ENCODE measurements around the gene TGFBR3. TPM values are rescaled to one million over a fixed set of nuclear protein-coding genes. Genes with fewer than 3 reads are reported as not detected.
A peak's percentile ranks its signal among the peaks of the same experiment; 100 is the strongest.

Gene TGFBR3
- total RNA-seq, 4 donors from 2014 or later: 32.9 to 138 (median 58.8) TPM

- WGBS, 2 donors (ENCODE audit: low coverage in 1 of 2): 57 to 86% methylated on average over 1 of the region's 1 CpG
- Histone ChIP-seq H3K9me3 (no peaks in the 10 kb centered on the region), H3K27ac (peak overlapping the region in 3 of 4 donors; percentile 43 to 75 (median 51)), H3K4me3 (no peak overlapping the region), H3K27me3 (no peaks in the 10 kb centered on the region), H3K36me3 (no peaks in the 10 kb centered on the region), H3K4me1 (peaks cover 3 to 26% (median 7%) of the 10 kb centered on the region in 4 donors)
- TF ChIP-seq POLR2A (IDR thresholded peaks at IDR 0.05) (no peak), POLR2AphosphoS5 (IDR thresholded peaks at IDR 0.05) (no peak), CTCF (IDR thresholded peaks at IDR 0.05) (no peak), EP300 (IDR thresholded peaks at IDR 0.05; ENCODE audit: low read depth) (no peak)
- DNase-seq: no peak
- in situ Hi-C loops (cut with MboI; ENCODE audit: low pct_ligation_motif_present in 1 of 4, low pct_unique_long_range_greater_than_20kb in 1 of 4, low sequenced_read_pairs in 3 of 4) (no loop called here), intact Hi-C loops (cut with DNase I; ENCODE audit: low total_unique reads) (no loop called here)
These were observed 125.4 kb downstream of the TGFBR3 start for GRCh38 chr1:91760512-91760911.

GRCh38 chr1:91759076-91759475, 126.9 kb downstream of the TGFBR3 start:
- in situ Hi-C loops (cut with MboI; ENCODE audit: low pct_ligation_motif_present in 1 of 4, low pct_unique_long_range_greater_than_20kb in 1 of 4, low sequenced_read_pairs in 3 of 4) (no loop called here), intact Hi-C loops (cut with DNase I; ENCODE audit: low total_unique reads) (loop anchor here (10.0 kb wide), 1 partner anchor 126 kb away; the partner anchor contains the start of gene TGFBR3)
- DNase-seq: no peak
- Histone ChIP-seq H3K27me3 (no peaks in the 10 kb centered on the region), H3K4me1 (peaks cover 3 to 35% (median 7%) of the 10 kb centered on the region in 4 donors), H3K4me3 (no peak overlapping the region), H3K36me3 (no peaks in the 10 kb centered on the region), H3K27ac (peak overlapping the region; percentile 59 to 75 (median 62)), H3K9me3 (no peaks in the 10 kb centered on the region)
- TF ChIP-seq POLR2AphosphoS5 (IDR thresholded peaks at IDR 0.05) (no peak), CTCF (IDR thresholded peaks at IDR 0.05) (no peak)
- 88% methylated on average over 2 of the region's 2 CpGs; no CpG with 5 or more reads in 1 of the 2 donors for WGBS, 2 donors (ENCODE audit: low coverage in 1 of 2)

- peak; percentile 18 for DNase-seq
- TF ChIP-seq POLR2AphosphoS5 (IDR thresholded peaks at IDR 0.05) (peak; percentile 22 to 80 (median 37)), CTCF (IDR thresholded peaks at IDR 0.05) (no peak)
- intact Hi-C loops (cut with DNase I; ENCODE audit: low total_unique reads) (loop anchor here (10.0 kb wide), 1 partner anchor 127 kb away; the partner anchor contains the start of gene TGFBR3), in situ Hi-C loops (cut with MboI; ENCODE audit: low pct_ligation_motif_present in 1 of 4, low pct_unique_long_range_greater_than_20kb in 1 of 4, low sequenced_read_pairs in 3 of 4) (no loop called here)
- Histone ChIP-seq H3K4me3 (no peak overlapping the region), H3K9me3 (no peaks in the 10 kb centered on the region), H3K4me1 (peaks cover 3 to 39% (median 7%) of the 10 kb centered on the region in 4 donors), H3K36me3 (no peaks in the 10 kb centered on the region), H3K27ac (peak overlapping the region; percentile 59 to 75 (median 62)), H3K27me3 (no peaks in the 10 kb centered on the region)
- 56 to 79% methylated on average over 2 to 8 of the region's 8 CpGs for WGBS, 2 donors (ENCODE audit: low coverage in 1 of 2)
These were observed 128.0 kb downstream of the TGFBR3 start for GRCh38 chr1:91757763-91758460.

- in situ Hi-C loops (cut with MboI; ENCODE audit: low pct_ligation_motif_present in 1 of 4, low pct_unique_long_range_greater_than_20kb in 1 of 4, low sequenced_read_pairs in 3 of 4) (no loop called here), intact Hi-C loops (cut with DNase I; ENCODE audit: low total_unique reads) (loop anchor here (10.0 kb wide), 1 partner anchor 129 kb away; the partner anchor contains the start of gene TGFBR3)
- TF ChIP-seq EP300 (IDR thresholded peaks at IDR 0.05; ENCODE audit: low read depth) (no peak), POLR2AphosphoS5 (IDR thresholded peaks at IDR 0.05) (no peak), POLR2A (IDR thresholded peaks at IDR 0.05) (no peak)
- Histone ChIP-seq H3K4me3 (no peak overlapping the region), H3K9me3 (no peaks in the 10 kb centered on the region), H3K36me3 (no peaks in the 10 kb centered on the region), H3K27me3 (no peaks in the 10 kb centered on the region), H3K27ac (peak overlapping the region; percentile 48 to 69 (median 56)), H3K4me1 (peaks cover 10 to 42% (median 12%) of the 10 kb centered on the region in 4 donors)
- whole genome bisulfite sequencing, 2 donors (ENCODE audit: low coverage in 1 of 2): 76 to 80% methylated on average over 1 to 6 of the region's 6 CpGs
- DNase-seq: no peak
These were observed 130.2 kb downstream of the TGFBR3 start for GRCh38 chr1:91755702-91756287.
